Body of pancreas (tissue), 4 donors: ENCODE data around the gene ACTN2. TPM values are rescaled to one million over a fixed set of nuclear protein-coding genes. Genes with fewer than 3 reads are reported as not detected.

ENCODE experiments used
- ATAC-seq: fragments of 150-250 bp; one replicate; pipeline ENCODE4 v1.9.1; 2016
- DNase-seq, 4 donors: peaks; one replicate each; pipeline ENCODE4 v3.0.0-alpha.2; 2019
- H3K27ac ChIP-seq, 4 donors: fragments of 200-600 bp; sonication (generic); 1 replicate in 3 of 4; 2 replicates in 1 of 4; pipeline versions ENCODE4 v1.5.1 to v1.6.1; 2016 to 2019; ENCODE audit warnings: mild to moderate bottlenecking in 1 of 4, mixed read lengths in 1 of 4, moderate library complexity in 1 of 4
- H3K27me3 ChIP-seq, 2 donors: fragments of 200-600 bp; sonication (generic); one replicate each; pipeline ENCODE4 v1.6.0; 2016; ENCODE audit warnings: mild to moderate bottlenecking in 1 of 2
- H3K36me3 ChIP-seq, 2 donors: fragments of 200-600 bp; sonication (generic); replicated peaks in 1 of 2; 2 replicates each; pipeline ENCODE4 v1.5.1; 2016; ENCODE audit warnings: low read depth in 2 of 2; ENCODE audit not compliant: insufficient read depth in 1 of 2
- H3K4me1 ChIP-seq: fragments of 200-600 bp; sonication (generic); one replicate; pipeline ENCODE4 v1.6.0; 2016
- H3K4me3 ChIP-seq, 2 donors: fragments of 200-600 bp; sonication (generic); 1 replicate in 1 of 2; 2 replicates in 1 of 2; pipeline ENCODE4 v1.5.1; 2016 to 2019
- H3K9me3 ChIP-seq, 3 donors: fragments of 200-600 bp; sonication (generic); 1 replicate in 2 of 3; 2 replicates in 1 of 3; pipeline ENCODE4 v1.5.1; 2016
- POLR2A ChIP-seq, 3 donors: fragments of 450-650 bp; IDR thresholded peaks; one replicate each; pipeline ENCODE4 v1.6.1; 2016; ENCODE audit warnings: antibody characterized with exemption in 3 of 3, mild to moderate bottlenecking in 2 of 3
- WGBS, 2 donors: methylation state at CpG; one replicate each; pipeline ENCODE4 v1.1.5; 2017; 5-methylcytosine and 5-hydroxymethylcytosine counted together
- intact Hi-C: fragments of 100-400 bp; cut with DNase I; formaldehyde crosslinking; loops from one replicate; pipeline ENCODE4 v1.15.1; 2023
- total RNA-seq, 2 donors: library from RNA; depleted of rRNA; stranded (reverse); fragments of >200 nt; gene quantifications; one replicate each; pipeline ENCODE4 v1.1.0, GENCODE V29; 2016
- TF ChIP-seq, protein P1 (sequence below), 7 experiments: fragments of 450-650 bp in 4 of 7; fragments of 200-600 bp in 3 of 7; sonication (generic) in 3 of 7; IDR thresholded peaks; one replicate each; pipeline ENCODE4 v1.5.1; 2016 to 2019; ENCODE audit warnings: antibody characterized with exemption in 7 of 7

The ACTN2 gene
- total RNA-seq, 2 donors from 2014 or later = 3.0 to 3.1 TPM

DNA sequence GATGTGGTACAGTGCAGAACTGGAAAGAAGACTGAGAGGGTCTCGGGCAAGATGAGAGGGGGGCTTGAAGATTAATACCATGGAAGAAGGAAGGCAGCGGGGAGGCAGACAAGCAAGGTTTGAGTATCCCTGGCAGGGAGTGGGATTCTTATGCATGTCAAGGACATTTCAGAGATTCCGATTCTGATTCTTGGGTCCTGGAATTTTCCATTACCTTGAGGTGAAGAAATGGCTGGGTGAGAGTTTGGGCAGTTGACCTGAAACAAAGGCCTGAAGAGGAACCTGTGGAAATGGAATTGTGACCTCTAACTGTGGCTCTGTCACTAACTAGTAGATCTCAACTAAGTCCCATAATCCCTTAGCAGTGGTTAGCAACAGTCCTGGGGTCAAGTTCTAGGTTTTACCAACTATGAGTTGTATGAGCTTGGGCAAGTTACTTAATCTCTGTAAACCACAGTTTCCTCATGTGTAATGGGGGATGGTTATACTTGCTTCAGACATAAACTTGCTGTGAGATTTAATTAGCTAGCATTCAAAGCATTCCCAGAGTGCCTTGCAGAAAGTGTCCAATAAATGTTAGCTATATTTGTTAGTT, 8.6 kb upstream of the ACTN2 start:
- H3K27me3 ChIP-seq = no peaks in the 10 kb centered on the region

DNA sequence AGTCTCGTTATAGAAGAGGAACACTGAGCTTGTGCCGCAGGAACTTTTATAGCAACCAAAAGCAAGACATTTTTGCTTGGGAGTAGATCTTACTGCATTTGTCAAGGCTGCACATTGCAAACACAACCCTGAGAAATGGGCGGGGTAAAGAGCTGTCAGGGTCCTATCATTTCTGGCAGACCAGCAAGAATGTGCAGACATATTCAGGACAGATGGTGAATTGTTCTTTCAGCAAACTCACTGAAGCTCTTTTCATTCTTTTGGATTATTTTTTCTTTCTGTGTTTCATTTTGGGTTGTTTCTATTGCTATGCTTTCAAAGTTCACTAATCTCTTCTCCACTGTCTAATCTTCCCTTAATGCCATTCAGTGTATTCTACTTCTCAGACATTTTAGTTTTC, 5.1 kb upstream of the ACTN2 start:
- ATAC-seq = peak; percentile 69
- DNase-seq = peak; percentile 27 to 59 (median 46)
- Histone ChIP-seq H3K4me3 (no peak overlapping the region), H3K9me3 (no peaks in the 10 kb centered on the region), H3K27me3 (no peaks in the 10 kb centered on the region), H3K36me3 (no peaks in the 10 kb centered on the region), H3K4me1 (peaks cover 10% of the 10 kb centered on the region), H3K27ac (no peak overlapping the region)
- 31 to 41% methylated on average over 3 of the region's 3 CpGs for WGBS, 2 donors
- TF ChIP-seq, protein P1, sequence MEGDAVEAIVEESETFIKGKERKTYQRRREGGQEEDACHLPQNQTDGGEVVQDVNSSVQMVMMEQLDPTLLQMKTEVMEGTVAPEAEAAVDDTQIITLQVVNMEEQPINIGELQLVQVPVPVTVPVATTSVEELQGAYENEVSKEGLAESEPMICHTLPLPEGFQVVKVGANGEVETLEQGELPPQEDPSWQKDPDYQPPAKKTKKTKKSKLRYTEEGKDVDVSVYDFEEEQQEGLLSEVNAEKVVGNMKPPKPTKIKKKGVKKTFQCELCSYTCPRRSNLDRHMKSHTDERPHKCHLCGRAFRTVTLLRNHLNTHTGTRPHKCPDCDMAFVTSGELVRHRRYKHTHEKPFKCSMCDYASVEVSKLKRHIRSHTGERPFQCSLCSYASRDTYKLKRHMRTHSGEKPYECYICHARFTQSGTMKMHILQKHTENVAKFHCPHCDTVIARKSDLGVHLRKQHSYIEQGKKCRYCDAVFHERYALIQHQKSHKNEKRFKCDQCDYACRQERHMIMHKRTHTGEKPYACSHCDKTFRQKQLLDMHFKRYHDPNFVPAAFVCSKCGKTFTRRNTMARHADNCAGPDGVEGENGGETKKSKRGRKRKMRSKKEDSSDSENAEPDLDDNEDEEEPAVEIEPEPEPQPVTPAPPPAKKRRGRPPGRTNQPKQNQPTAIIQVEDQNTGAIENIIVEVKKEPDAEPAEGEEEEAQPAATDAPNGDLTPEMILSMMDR (IDR thresholded peaks at IDR 0.05) = no peak
- no peak for TF ChIP-seq POLR2A (IDR thresholded peaks at IDR 0.05)
- intact Hi-C loops = no loop called here

More for the DNA sequence above, 8.6 kb upstream of the ACTN2 start:
- Histone ChIP-seq H3K4me1 (peaks cover 10% of the 10 kb centered on the region), H3K36me3 (no peaks in the 10 kb centered on the region), H3K9me3 (no peaks in the 10 kb centered on the region), H3K27ac (no peak overlapping the region), H3K4me3 (no peak overlapping the region)
- intact Hi-C loops = no loop called here
- DNase-seq = no peak
- TF ChIP-seq, protein P1 (IDR thresholded peaks at IDR 0.05) = no peak
- no peak for TF ChIP-seq POLR2A (IDR thresholded peaks at IDR 0.05)
- ATAC-seq = no peak
- WGBS, 2 donors = 61 to 62% methylated on average over 3 of the region's 3 CpGs

DNA sequence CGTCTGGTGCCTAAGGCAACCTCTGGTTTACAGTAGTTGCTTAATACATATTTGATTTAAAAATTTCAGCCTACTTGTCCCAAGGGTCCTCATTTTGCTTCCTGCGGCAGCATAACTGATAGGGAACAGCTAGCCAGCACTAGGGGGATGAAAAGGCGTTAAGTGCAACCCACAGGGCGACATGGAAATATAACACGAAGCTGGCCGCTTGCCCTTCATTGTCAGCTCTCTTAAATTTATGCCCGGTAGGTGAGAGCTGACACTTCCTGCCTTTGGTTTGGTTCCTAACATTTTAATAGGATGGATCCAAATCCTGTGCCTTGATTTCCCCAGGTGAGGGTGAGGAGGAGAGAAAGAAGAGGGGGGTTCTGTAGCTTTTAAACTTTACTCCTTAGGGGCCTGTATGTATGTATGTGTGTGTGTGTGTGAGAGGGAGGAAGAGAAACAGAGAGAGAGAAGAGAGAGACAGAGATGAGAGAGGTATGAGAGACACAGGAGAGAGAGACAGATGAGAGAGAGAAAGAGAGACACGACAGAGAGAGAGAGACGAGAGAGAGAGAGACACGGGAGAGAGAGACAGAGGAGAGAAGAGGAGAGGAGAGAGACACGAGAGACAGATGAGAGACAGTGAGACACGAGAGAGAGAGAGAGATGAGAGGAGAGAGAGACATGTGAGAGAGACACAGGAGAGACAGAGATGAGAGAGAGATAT, 938 bp upstream of the ACTN2 start:
- DNase-seq (peak in 1 of 4 donors; percentile 10), ATAC-seq (no peak)
- WGBS, 2 donors = 74 to 81% methylated on average over 12 of the region's 12 CpGs
- Histone ChIP-seq H3K4me3 (no peak overlapping the region), H3K27me3 (no peaks in the 10 kb centered on the region), H3K9me3 (no peaks in the 10 kb centered on the region), H3K27ac (peak overlapping the region in 1 of 4 donors; percentile 8), H3K36me3 (no peaks in the 10 kb centered on the region), H3K4me1 (peaks cover 28% of the 10 kb centered on the region)
- intact Hi-C loops = no loop called here
- no peak for TF ChIP-seq POLR2A (IDR thresholded peaks at IDR 0.05)
- TF ChIP-seq, protein P1 (IDR thresholded peaks at IDR 0.05) = no peak

GRCh38 chr1:236686815-236687160, 489 bp downstream of the ACTN2 start:
- no peaks in the 10 kb centered on the region for H3K36me3 ChIP-seq
- no peaks in the 10 kb centered on the region for H3K9me3 ChIP-seq
- peak overlapping the region; percentile 22 to 25 for H3K4me3 ChIP-seq
- DNase-seq (peak in 2 of 4 donors; percentile 25 to 26), ATAC-seq (peak; percentile 26)
- peak overlapping the region in 1 of 4 donors; percentile 51 for H3K27ac ChIP-seq
- no peaks in the 10 kb centered on the region for H3K27me3 ChIP-seq
- peaks cover 19% of the 10 kb centered on the region for H3K4me1 ChIP-seq
- no peak for TF ChIP-seq POLR2A (IDR thresholded peaks at IDR 0.05)
- WGBS, 2 donors = 4 to 5% methylated on average over 4 to 27 of the region's 31 CpGs
- intact Hi-C loops = no loop called here

DNA sequence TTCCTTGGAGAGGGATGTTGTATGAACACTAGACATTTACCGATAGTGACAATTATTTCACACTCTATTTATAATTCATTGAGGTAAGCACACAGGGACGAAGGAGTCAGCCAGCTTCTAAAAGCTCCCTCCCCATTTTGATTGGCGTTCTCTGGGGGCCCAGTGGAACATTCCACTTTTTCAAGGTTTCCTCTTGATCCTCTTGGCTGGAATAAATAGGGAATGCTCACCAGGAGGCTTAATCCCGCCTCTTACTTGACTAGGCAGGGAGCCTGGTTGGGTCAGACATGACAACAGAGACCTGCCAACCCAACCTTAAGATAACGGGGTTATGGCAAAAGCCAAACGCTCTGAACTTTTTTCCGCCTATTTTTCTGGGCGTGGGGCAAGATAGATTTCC, 974 bp downstream of the ACTN2 start:
- no peaks in the 10 kb centered on the region for H3K27me3 ChIP-seq
- ATAC-seq (peak; percentile 47), DNase-seq (peak; percentile 38 to 57 (median 43))
- H3K4me1 ChIP-seq = peaks cover 18% of the 10 kb centered on the region
- TF ChIP-seq POLR2A (IDR thresholded peaks at IDR 0.05) = no peak
- TF ChIP-seq, protein P1 (IDR thresholded peaks at IDR 0.05) = no peak
- no peak overlapping the region for H3K4me3 ChIP-seq
- no peaks in the 10 kb centered on the region for H3K9me3 ChIP-seq
- intact Hi-C loops = no loop called here
- no peaks in the 10 kb centered on the region for H3K36me3 ChIP-seq
- H3K27ac ChIP-seq = no peak overlapping the region
- 23 to 37% methylated on average over 8 of the region's 8 CpGs for WGBS, 2 donors
